ENCODE measurements around the gene PNLDC1.
A peak's percentile ranks its signal among the peaks of the same experiment; 100 is the strongest.
"Not testable (repeated sequence)": the region's sequence is repeated elsewhere in the genome, so short reads cannot be mapped to it uniquely, and the experiment has no call there.

PNLDC1 gene

DNA sequence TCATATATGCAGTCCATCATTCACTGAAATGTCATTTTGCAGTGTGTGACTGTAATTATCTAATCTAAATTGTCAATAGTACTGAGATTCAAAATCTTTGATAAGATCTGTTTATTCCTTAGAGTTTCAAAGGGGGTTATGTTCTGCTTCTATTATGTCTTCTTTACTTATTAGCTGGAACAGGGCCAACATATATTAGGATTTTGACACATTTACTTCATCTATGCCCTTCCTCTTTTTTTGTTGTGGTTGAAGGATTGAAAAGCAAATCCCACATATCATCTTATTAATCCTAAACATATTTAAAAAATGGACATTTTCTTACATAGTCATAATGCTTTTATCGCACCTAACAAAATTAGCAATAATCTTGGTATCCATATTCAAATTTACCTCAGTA is 60.4 kb downstream of the PNLDC1 start:
- no peak for FAIRE-seq
- TF ChIP-seq, protein P1, sequence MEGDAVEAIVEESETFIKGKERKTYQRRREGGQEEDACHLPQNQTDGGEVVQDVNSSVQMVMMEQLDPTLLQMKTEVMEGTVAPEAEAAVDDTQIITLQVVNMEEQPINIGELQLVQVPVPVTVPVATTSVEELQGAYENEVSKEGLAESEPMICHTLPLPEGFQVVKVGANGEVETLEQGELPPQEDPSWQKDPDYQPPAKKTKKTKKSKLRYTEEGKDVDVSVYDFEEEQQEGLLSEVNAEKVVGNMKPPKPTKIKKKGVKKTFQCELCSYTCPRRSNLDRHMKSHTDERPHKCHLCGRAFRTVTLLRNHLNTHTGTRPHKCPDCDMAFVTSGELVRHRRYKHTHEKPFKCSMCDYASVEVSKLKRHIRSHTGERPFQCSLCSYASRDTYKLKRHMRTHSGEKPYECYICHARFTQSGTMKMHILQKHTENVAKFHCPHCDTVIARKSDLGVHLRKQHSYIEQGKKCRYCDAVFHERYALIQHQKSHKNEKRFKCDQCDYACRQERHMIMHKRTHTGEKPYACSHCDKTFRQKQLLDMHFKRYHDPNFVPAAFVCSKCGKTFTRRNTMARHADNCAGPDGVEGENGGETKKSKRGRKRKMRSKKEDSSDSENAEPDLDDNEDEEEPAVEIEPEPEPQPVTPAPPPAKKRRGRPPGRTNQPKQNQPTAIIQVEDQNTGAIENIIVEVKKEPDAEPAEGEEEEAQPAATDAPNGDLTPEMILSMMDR (IDR thresholded peaks at IDR 0.05; ENCODE audit: insufficient read depth, missing control alignments) = no peak

DNA sequence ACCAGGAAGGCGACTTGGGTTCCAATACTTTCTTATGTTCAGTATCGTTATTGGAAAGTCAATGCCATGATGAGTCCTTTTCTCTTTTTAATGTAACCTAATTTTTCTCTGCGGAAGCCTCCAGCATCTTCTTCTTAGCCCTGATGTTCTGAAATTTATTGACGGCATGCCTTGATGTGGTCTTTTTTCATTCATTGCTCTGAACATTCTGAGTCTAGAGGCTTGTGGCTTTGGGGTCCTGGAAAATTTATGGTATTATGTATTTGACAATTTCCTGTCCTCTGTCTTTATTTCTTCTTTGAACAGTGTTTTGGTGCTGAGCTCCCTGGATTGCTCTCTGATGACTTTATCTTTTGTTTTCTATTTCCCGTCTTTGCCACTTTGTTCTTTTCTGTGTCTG is 62.0 kb downstream of the PNLDC1 start:
- TF ChIP-seq, protein P1 (IDR thresholded peaks at IDR 0.05; ENCODE audit: insufficient read depth, missing control alignments) = no peak
- no peak for FAIRE-seq

More for the DNA sequence above, 60.4 kb downstream of the PNLDC1 start:
- DNase-seq (ENCODE audit: insufficient read length, low spot score) = no peak

DNA sequence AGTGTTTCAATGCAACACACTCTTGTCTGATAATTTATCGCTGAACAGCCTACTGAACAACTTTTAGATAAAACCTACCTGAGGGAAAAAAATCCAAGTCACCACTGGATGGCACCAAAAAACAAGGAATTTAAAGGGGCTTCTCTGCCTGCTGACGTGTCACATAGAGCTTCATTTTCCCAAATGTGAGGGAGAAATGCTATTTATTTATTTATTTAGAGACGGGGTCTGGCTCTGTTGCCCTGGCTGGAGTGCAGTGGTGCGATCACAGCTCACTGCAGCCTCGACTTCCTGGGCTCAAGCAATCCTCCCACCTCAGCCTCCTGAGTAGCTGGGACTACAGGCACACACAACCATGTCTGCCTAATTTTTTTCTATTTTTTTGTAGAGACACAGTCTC is 63.3 kb downstream of the PNLDC1 start:
- not testable (repeated sequence) for DNase-seq (ENCODE audit: insufficient read length, low spot score); FAIRE-seq
- TF ChIP-seq, protein P1 (IDR thresholded peaks at IDR 0.05; ENCODE audit: insufficient read depth, missing control alignments) = peak; percentile 78

More for the DNA sequence above, 62.0 kb downstream of the PNLDC1 start:
- DNase-seq (ENCODE audit: insufficient read length, low spot score) = no peak

DNA sequence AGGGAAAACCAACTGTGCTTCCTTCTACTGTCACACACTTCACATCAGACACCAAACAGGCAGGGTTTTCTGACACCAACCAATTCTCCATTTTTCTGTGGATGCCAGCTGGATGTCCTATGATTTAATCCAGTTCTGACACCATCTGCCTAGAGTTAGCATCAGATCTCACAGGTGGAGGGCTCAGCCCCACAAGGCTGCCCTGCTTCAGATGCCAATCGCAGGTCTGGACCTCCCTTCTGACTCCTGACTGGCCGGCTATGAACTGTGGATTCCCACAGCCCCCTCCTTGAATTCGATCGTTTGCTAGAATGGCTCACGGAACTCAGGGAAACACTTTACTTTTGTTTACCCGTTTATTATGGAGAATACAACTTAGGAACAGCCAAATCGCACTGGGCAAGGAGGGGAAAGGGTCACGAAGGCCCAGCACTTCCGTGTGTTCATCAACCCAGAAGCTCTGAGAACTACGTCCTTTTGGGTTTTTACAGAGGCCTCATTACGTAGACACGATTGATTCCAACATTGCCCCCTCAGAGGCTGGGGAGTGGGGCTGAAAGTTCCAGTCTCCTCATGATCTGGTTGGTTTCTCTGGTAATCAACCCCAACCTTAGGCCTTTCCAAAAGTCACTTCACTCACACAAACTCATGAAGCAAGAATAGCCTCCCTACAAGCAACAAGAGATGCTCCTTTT is 65.3 kb downstream of the PNLDC1 start:
- no peak for FAIRE-seq
- DNase-seq (ENCODE audit: insufficient read length, low spot score) = no peak
- TF ChIP-seq, protein P1 (IDR thresholded peaks at IDR 0.05; ENCODE audit: insufficient read depth, missing control alignments) = no peak

DNA sequence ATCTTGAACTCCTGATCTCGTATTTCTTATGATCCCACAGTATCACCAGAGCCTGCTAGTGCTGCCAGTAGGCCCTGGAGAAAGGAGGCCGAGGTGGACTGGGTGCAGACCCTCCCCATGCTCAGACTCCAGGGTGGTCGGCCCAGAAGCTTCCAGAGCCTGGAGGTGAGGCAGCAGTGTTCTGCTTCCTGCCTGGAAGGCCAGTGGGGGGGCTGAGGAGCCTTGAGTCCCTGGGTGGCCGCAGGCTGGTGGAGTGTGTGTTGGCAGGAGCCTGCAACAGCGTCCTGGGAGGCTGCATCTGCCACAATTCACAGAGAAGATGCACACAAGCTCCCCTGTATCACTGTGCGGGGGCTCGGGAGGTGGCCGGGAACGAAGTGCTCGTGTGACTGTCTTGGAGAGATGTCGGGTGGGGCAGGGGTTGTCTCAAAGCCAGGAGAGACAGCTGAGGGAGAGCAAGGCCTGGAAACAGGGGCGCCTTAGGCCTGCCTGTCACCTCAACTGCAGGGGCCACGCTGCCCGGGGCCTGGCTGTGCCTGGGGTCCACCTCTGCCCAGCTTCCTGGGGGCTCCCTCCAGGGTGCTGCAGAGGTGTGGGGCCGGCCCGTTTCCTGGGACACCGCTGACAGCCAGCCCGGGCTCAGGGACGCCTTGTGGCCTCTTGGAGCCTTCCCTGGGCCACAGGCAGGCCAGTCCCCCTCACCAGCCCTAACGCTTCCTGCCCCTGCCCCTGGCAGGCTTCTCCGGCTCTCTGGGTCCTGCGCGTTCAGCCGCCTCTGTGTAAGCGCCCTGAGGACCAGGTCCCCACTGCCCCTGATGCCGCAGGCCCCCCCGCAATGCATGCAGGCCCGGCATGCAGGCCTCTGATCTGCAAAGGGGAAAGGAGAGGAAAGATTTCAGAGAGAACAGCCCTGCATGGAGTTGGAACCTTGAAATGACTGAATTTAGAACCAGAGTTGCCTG is 66.5 kb downstream of the PNLDC1 start:
- no peak for DNase-seq (ENCODE audit: insufficient read length, low spot score)
- TF ChIP-seq, protein P1 (IDR thresholded peaks at IDR 0.05; ENCODE audit: insufficient read depth, missing control alignments) = no peak
- FAIRE-seq = no peak

All from D721Med (cell line).